ENCODE results near the gene CRLF1.
"Not testable (repeated sequence)": the region's sequence is repeated elsewhere in the genome, so short reads cannot be mapped to it uniquely, and the experiment has no call there.

DNA sequence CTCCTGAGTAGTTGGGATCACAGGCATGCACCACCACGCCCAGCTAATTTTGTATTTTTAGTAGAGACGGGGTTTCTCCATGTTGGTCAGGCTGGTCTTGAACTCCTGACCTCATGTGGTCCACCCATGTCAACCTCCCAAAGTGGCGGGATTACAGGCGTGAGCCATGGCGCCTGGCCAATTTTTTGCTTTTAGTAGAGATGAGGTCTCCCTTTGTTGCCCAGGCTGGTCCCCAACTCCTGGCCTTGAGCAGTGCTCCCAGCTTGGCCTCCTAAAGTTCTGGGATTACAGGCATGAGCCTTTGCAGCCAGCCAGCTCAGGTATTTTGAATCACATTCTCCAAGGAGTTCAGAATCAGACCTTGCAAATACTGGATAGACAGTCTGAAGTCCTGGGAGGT, 13.9 kb downstream of the CRLF1 start:
- TF ChIP-seq EZH2 (IDR thresholded peaks at IDR 0.05); POLR2AphosphoS5 (IDR thresholded peaks at IDR 0.05; ENCODE audit: borderline replicate concordance, low read depth, low read length); FOXP2 (optimal IDR thresholded peaks at IDR 0.05; ENCODE audit: control extremely low read depth, extremely low read length, insufficient read depth): not testable (repeated sequence)
